ENCODE data around the gene BCR.

- TF ChIP-seq POLR2AphosphoS5 (IDR thresholded peaks at IDR 0.05): no peak
- TF ChIP-seq POLR2A (IDR thresholded peaks at IDR 0.05): no peak
Observed at GRCh38 chr22:23225337-23225723, 45.0 kb downstream of the BCR start.
